ENCODE results near the gene SLCO1B1.

The SLCO1B1 gene

GRCh38 chr12:21276826-21277225 lies 145.8 kb downstream of the SLCO1B1 start:
- no peaks in the 10 kb centered on the region for H3K27me3 ChIP-seq (ENCODE audit: insufficient read depth, poor library complexity, severe bottlenecking)
- no peak for DNase-seq (ENCODE audit: low read depth in 1 of 2, low spot score in 1 of 2)
- no peak overlapping the region for H3K27ac ChIP-seq (replicated peaks)
- no peak overlapping the region for H3K4me3 ChIP-seq (replicated peaks; ENCODE audit: insufficient read depth, low read length)
- TF ChIP-seq SPI1 (IDR thresholded peaks at IDR 0.05; ENCODE audit: borderline replicate concordance, low read depth) (no peak), REST (IDR thresholded peaks at IDR 0.05; ENCODE audit: insufficient replicate concordance, low read depth) (no peak), GABPA (IDR thresholded peaks at IDR 0.05; ENCODE audit: low read depth) (no peak), POLR2AphosphoS5 (IDR thresholded peaks at IDR 0.05; ENCODE audit: low read depth) (no peak), CTCF (IDR thresholded peaks at IDR 0.05; ENCODE audit: insufficient read depth, low read length) (no peak)

All from HL-60 (cell line).